A549 (cell line): ENCODE measurements around the gene F2RL2.

ENCODE experiments used
- CTCF ChIP-seq: fragments of >200 bp; sonication (Bioruptor Twin); formaldehyde crosslinking; IDR thresholded peaks from 3 replicates; pipeline ENCODE4 v1.5.1; 2016
- JUN ChIP-seq, 2 experiments: fragments of >200 bp; sonication (Bioruptor Twin); formaldehyde crosslinking; IDR thresholded peaks; 2 replicates in 1 of 2; 3 replicates in 1 of 2; pipeline ENCODE4 v1.6.1; 2016 to 2017

DNA sequence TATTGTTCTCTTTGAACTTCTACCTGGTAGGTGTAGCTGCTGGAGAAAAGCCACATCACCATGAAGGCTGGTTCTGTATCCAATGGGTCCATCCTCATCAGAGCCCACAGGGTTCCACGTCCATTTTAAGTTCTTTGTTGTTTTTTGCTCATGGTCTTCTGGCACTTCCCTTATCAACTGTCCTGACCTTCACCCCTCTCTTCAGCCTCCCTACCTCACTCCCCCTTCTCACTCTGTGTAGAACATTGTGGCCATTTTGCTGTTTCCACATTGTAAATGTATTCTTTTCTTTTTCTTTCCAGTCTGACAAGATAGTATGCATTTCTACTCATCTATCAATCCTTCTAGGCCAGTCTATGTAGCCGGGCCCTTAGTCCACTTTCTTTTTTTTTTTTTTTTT is 44.3 kb upstream of the F2RL2 start:
- no peak for TF ChIP-seq CTCF
- no peak for TF ChIP-seq JUN (IDR thresholded peaks at IDR 0.05)
